Ovary (tissue), 9 donors: ENCODE measurements around the gene FOLR1. TPM values are rescaled to one million over a fixed set of nuclear protein-coding genes. Genes with fewer than 3 reads are reported as not detected.

ENCODE experiments used
- DNase-seq, 5 donors: peaks; one replicate each; pipeline ENCODE4 v3.0.0-alpha.2; 2019 to 2020
- H3K27ac ChIP-seq, 2 donors: fragments of 200-600 bp; one replicate each; pipeline versions ENCODE4 v1.5.1 to v1.8.0; 2019 to 2022
- H3K27me3 ChIP-seq: fragments of 200-600 bp; one replicate; pipeline ENCODE4 v1.8.0; 2022
- H3K36me3 ChIP-seq: fragments of 200-600 bp; sonication (generic); one replicate; pipeline ENCODE4 v1.5.1; 2019
- H3K4me1 ChIP-seq: one replicate; pipeline ENCODE4 v1.8.1; 2013; ENCODE audit warnings: mild to moderate bottlenecking, moderate library complexity; ENCODE audit not compliant: insufficient read depth
- H3K4me3 ChIP-seq: fragments of 200-600 bp; sonication (generic); one replicate; pipeline ENCODE4 v1.5.1; 2017
- H3K9me3 ChIP-seq, 2 donors: fragments of 200-600 bp in 1 of 2; sonication (generic) in 1 of 2; one replicate each; pipeline versions ENCODE4 v1.5.1 to v1.8.1; 2013 to 2019; ENCODE audit warnings: mild to moderate bottlenecking in 1 of 2, moderate library complexity in 1 of 2
- CTCF ChIP-seq, 3 donors: fragments of 450-650 bp in 2 of 3; fragments of 200-600 bp in 1 of 3; IDR thresholded peaks; one replicate each; pipeline versions ENCODE4 v1.5.1 to v1.8.0; 2016 to 2022; ENCODE audit warnings: antibody characterized with exemption in 3 of 3, mild to moderate bottlenecking in 1 of 3
- EP300 ChIP-seq: sonication (generic); formaldehyde crosslinking; IDR thresholded peaks from one replicate; pipeline ENCODE4 v1.6.1; 2017; ENCODE audit warnings: antibody characterized with exemption
- POLR2A ChIP-seq: fragments of 450-650 bp; IDR thresholded peaks from one replicate; pipeline ENCODE4 v1.6.1; 2017; ENCODE audit warnings: antibody characterized with exemption, mild to moderate bottlenecking, moderate library complexity
- WGBS, 3 donors: extraction: QIAGEN DNeasy Blood & Tissue Kit in 1 of 3; methylation state at CpG; one replicate each; pipeline versions ENCODE4 v1.1.5 to v1.1.7; 2013 to 2017; 5-methylcytosine and 5-hydroxymethylcytosine counted together
- intact Hi-C, 4 donors: fragments of 100-400 bp; cut with DNase I; formaldehyde crosslinking; loops; one replicate each; pipeline versions ENCODE4 v1.11.0 to v1.15.1; 2022 to 2023
- polyA plus RNA-seq, 2 donors: library from polyadenylated mRNA; stranded (reverse); fragments of 200-250 nt in 1 of 2; fragments of 350-450 nt in 1 of 2; fragmentation: Illumina TruSeq in 1 of 2; extraction: RNeasy Lipid Tissue Mini Kit (QIAGEN cat#74804) in 1 of 2; gene quantifications; one replicate each; pipeline ENCODE4 v1.2.3, GENCODE V29; 2013 to 2014
- total RNA-seq, 7 donors: library from RNA; depleted of rRNA in 2 of 7; stranded (reverse); fragments of >200 nt in 2 of 7; fragmentation: NEBNext Ultra II Directional in 3 of 7; extraction: Animal tissue kit (Norgen Biotek cat#: 25700) in 3 of 7; gene quantifications; one replicate each; pipeline versions ENCODE4 v1.1.0 to v1.2.4, GENCODE V29; 2016 to 2023
- donor health status: DM: no; HTN: no; CAD: no; lungs with moderate emphysema.
- donor health status: DM: no; HTN: no; CAD: no.
- donor health status: Bipolar disorder and iron deficiency.
- donor health status: DM: yes; HTN: yes; CAD: no.
- donor health status: DM: no; HTN: no; CAD: no.
- donor health status: DM: yes; HTN: yes; CAD: no.

The FOLR1 gene
- total and polyA plus RNA-seq, 9 donors = 0.31 to 108 (median 4.3) TPM; not detected in 1

- H3K27ac ChIP-seq = peak overlapping the region in 1 of 2 donors; percentile 97
These were observed 29.6 kb downstream of the FOLR1 start for GRCh38 chr11:72221386-72222075.

DNA sequence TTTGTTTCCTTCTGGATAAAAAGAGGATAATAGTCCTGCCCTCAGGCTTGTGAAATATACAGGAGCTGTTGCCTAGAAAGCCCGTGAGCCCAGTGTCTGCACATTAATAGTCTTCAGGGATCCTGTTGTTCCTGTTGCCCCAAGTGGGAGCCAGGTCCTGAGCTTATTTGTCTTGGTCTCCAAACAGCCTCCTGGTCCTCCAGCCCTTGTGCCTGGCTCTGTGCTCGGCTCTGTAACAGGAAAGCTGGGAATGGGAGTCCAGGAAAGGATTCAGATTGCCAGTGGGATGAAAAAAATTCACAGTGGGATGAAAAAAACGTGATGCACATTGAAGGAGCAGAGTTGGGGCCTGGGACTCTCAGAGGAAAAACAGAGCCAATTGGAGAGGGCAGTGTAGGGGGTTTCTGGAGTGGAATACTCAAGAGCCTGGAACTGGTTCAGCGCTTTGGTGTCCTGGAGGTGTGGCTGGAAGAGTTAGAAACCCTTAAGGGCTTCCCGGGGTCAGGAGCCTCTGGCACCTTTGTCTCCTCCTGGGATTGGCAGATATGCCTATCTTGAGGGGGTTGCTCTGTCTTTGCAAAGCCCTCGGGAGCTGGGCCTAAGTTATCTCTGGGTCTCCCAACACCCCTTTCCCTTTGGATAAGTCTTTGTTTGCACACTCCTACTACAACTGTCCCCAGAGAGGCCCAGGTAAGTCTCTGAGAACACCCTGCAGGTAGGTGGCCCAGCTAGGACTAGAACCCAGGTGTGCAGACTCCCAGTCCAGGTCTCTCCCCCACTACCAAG is 30.4 kb downstream of the FOLR1 start:
- intact Hi-C loops = no loop called here

More at GRCh38 chr11:72221386-72222075, 29.6 kb downstream of the FOLR1 start:
- no peak for TF ChIP-seq POLR2A
- no peak for TF ChIP-seq CTCF (IDR thresholded peaks at IDR 0.05)
- TF ChIP-seq EP300 = no peak
- H3K27me3 ChIP-seq = no peaks in the 10 kb centered on the region
- WGBS, 3 donors = 73 to 85% (median 79%) methylated on average over 7 of the region's 7 CpGs
- peaks cover 10% of the 10 kb centered on the region for H3K4me1 ChIP-seq
- intact Hi-C loops = no loop called here
- no peaks in the 10 kb centered on the region for H3K9me3 ChIP-seq
- peak in 1 of 5 donors; percentile 22 for DNase-seq
- H3K4me3 ChIP-seq = no peak overlapping the region
- H3K36me3 ChIP-seq = no peaks in the 10 kb centered on the region

GRCh38 chr11:72222907-72223614 is 31.1 kb downstream of the FOLR1 start:
- WGBS, 3 donors = 0% methylated on average over 46 to 47 of the region's 47 CpGs
- Histone ChIP-seq H3K4me1 (peaks cover 10% of the 10 kb centered on the region), H3K4me3 (peak overlapping the region; percentile 52), H3K27me3 (no peaks in the 10 kb centered on the region), H3K9me3 (no peaks in the 10 kb centered on the region), H3K36me3 (no peaks in the 10 kb centered on the region), H3K27ac (peak overlapping the region; percentile 63 to 97)
- TF ChIP-seq EP300 (no peak), CTCF (IDR thresholded peaks at IDR 0.05) (peak; percentile 23 to 48 (median 45)), POLR2A (peak; percentile 41)
- intact Hi-C loops = no loop called here
- DNase-seq = peak; percentile 94 to 96 (median 95)

More for the DNA sequence above, 30.4 kb downstream of the FOLR1 start:
- no peaks in the 10 kb centered on the region for H3K9me3 ChIP-seq
- WGBS, 3 donors = 63 to 69% (median 63%) methylated on average over 6 of the region's 6 CpGs
- peak overlapping the region; percentile 52 for H3K4me3 ChIP-seq
- peaks cover 10% of the 10 kb centered on the region for H3K4me1 ChIP-seq
- H3K27ac ChIP-seq = peak overlapping the region; percentile 63 to 97
- TF ChIP-seq EP300 (no peak), CTCF (IDR thresholded peaks at IDR 0.05) (no peak), POLR2A (no peak)
- H3K27me3 ChIP-seq = no peaks in the 10 kb centered on the region
- no peaks in the 10 kb centered on the region for H3K36me3 ChIP-seq
- DNase-seq = peak in 1 of 5 donors; percentile 27
